Measurements from ENCODE around the gene KRTAP9-8.

- TF ChIP-seq, protein P1, sequence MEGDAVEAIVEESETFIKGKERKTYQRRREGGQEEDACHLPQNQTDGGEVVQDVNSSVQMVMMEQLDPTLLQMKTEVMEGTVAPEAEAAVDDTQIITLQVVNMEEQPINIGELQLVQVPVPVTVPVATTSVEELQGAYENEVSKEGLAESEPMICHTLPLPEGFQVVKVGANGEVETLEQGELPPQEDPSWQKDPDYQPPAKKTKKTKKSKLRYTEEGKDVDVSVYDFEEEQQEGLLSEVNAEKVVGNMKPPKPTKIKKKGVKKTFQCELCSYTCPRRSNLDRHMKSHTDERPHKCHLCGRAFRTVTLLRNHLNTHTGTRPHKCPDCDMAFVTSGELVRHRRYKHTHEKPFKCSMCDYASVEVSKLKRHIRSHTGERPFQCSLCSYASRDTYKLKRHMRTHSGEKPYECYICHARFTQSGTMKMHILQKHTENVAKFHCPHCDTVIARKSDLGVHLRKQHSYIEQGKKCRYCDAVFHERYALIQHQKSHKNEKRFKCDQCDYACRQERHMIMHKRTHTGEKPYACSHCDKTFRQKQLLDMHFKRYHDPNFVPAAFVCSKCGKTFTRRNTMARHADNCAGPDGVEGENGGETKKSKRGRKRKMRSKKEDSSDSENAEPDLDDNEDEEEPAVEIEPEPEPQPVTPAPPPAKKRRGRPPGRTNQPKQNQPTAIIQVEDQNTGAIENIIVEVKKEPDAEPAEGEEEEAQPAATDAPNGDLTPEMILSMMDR (IDR thresholded peaks at IDR 0.05) = no peak
- no peak for TF ChIP-seq POLR2A (IDR thresholded peaks at IDR 0.05)
These were observed 26.8 kb downstream of the KRTAP9-8 start for GRCh38 chr17:41264599-41264998.

Measured in body of pancreas (tissue), 4 donors.